HG02623 (cell line): ENCODE results near the gene SEMA6D.
A peak's percentile ranks its signal among the peaks of the same experiment; 100 is the strongest.

Experiments used
- ATAC-seq: cut with Tn5 transposase; IDR thresholded peaks from one replicate; pipeline ENCODE4 v1.9.1; 2021; ENCODE audit warnings: moderate library complexity; ENCODE audit not compliant: unreplicated experiment

SEMA6D gene

DNA sequence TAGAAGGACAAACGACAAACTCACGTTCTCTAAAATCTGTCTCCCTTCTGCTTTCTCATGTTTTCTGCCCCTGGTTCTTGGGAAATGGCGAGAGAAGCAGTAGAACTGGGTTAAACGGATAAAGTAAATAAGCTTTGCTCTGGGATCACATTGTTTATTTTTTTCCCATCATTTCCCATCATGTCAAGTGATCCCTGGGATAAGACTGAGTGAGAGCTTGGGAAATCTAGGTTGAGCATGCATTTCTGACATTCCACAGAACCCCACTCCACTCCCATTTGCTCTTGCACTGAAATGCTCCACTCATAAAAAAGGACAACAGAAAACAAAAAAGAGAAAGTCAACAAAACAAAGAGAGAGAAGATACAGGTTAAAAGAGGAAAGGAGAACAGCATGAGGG is 69.1 kb downstream of the SEMA6D start:
- ATAC-seq = no peak

DNA sequence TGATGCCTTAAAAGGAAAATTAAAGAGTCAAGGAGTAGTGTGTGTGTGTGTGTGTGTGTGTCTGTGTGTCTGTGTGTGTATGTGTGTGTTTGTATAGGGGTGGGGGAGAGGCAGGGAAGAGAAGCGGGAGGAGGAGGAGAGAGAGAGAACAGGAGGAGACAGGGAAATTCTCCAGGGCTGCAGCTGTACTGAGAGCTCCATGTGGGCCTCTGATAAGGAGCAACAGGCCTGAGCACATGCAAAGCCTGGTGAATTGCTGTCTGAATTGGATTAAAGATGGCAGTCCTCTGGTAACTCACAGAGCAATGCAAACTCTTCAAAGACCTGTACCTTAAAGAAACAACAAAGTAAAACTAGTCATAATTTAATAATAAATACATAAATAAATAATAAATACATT is 70.6 kb downstream of the SEMA6D start:
- no peak for ATAC-seq

DNA sequence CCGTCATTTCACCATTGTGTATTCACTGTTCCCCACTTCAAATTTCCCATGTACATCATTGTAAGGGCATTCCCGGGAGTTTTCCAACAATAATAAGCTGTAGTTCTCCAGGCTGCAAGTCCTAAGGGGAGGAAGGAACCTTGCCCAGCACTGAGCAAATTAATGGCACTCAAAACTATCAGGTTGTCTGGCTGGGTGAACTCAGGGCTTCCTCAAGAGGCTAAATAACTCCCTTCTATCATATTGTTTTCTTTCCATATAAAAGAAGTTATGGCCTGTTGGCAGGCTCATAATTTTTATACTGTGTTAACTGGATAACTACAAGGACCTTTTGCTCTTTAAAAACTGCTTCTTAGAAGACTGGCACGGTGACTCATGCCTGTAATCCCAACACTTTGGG is 71.4 kb downstream of the SEMA6D start:
- ATAC-seq = no peak

DNA sequence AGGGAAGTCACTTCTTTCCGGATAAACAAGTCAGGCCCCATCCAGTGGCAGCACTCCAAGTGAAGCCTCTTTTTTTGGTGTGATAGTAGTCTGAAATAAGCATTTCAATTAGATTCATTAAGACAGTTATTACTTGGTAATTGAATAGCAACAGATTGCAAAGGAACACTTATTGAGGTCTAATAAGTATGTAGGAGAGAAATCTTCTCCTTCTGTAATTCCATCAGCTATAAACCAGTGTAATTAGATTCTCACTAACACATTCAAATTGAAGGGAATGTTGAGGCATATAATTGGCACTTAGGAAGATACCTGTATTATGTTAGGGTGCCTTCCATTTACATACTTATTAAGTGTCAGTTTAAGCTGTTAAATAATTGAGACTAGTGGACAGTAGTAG is 73.9 kb downstream of the SEMA6D start:
- no peak for ATAC-seq

DNA sequence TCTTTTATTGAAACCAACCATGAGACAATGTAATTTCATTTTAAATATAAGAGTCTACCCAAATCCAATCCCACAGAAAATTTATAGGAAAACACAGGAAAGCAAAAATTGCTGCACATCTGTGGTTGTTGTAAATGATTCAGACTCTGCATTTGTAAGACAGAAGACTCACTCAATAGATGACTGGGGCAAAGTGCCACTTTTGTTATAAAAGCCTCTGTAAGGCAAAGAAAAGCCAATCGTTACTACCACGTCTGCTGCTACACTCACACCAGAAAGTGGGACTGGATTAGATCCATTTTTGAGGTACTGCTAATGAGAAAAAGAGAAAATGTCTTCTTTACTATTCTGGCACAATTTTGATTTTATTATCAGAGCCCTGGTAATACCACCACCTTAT is 74.9 kb downstream of the SEMA6D start:
- ATAC-seq = no peak

DNA sequence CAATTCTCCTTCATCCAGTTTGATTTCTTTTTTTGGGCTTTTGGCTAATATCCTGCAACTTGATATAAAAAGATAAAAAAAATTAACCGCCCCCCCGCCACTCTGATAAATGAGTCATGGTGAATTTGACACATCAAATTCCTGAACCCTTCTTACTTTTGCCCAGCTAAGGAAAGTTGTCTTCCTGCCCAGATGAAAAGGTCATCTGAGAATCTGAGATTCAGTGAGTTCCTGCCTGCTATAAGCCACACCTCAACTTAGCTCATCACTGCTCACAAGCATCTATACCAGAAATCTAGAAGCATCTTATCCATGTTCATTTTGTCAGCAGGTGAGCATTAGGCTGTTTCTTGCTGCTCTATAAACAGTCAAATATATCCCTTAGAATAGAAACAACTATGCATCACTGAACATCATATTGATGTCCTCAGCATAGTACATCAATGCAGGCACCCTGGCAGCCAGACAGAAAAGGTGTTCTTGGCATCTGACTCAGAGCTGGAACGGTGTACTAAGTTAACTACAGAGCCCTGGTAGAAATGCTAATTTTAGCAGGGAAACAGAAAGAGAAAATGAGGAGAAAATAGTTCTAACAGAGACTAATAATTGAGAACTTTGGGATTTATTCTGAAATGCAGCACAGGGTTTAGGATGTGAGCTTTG is 77.1 kb downstream of the SEMA6D start:
- ATAC-seq = no peak

DNA sequence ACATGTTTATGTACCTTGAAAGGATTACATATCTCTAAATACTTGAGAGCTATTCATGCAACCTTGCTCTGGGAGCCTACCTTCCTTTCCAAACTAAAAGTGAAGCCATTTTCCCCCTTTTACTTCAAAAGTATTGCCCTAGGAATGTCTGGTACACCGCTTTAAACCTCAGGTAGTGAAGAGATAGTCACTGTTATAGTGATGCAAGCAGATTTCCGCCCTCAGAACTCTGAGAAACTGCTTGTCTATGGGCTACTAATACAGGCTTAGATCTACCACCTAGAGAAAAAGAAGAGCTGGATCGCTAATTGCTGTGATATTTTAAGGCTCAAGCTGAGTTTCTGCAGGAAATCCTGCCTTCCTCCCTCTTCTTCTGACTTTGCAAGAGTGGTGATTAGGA is 78.6 kb downstream of the SEMA6D start:
- no peak for ATAC-seq

DNA sequence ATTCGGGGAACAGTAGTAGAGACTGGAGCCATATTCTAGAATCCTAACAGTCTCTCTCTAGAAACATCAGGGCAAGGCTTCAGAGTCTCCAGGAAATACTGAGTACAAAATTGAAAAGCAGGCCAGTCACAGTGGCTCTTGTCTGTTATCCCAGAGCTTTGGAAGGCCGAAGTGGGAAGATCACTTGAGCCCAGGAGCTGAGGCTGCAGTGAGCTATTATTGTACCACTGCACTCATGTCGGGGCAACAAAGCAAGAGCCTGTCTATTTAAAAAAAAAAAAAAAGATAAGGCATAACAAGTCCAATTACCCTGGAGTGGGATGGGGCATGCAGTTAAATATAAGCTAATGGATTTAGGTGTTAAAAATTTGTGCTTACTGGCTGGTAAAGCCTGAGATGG is 79.0 kb downstream of the SEMA6D start:
- no peak for ATAC-seq

DNA sequence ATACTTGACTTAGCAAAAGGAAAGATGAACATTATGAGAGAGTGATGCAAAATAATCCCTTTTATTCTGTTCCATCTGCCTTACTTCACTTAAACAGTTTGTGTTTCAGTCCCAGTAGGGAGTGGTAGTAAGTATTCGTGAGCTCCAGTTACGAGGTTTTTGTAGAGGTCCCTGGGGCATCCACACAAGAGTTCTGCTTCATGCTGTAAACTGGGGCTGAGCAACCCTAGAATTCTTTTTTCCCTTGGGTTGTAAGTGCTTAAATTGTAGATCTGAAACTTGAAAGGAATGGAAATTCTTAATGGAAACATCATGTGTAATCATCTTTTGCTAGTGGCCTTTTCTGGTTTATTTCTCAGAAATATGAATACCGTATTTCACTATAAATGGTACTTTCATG is 79.5 kb downstream of the SEMA6D start:
- no peak for ATAC-seq

DNA sequence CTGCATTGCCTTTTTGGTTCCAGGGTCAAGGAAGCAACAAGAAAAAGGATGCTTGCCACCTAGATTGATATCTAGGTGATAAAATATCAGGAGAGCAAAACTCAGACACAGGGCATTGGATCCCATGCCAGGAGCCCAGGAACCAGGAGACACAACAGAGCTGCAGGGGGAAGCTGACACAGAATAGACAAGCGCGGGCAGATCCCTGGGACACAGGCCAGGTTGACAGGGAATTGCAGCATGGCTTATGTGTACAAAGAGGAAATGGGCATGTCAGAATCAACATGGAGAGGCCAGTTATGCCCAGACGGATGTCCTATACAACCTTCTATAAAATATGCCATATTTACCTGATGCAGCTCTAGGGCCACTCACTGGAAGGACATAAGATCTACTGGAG is 84.2 kb downstream of the SEMA6D start:
- no peak for ATAC-seq

DNA sequence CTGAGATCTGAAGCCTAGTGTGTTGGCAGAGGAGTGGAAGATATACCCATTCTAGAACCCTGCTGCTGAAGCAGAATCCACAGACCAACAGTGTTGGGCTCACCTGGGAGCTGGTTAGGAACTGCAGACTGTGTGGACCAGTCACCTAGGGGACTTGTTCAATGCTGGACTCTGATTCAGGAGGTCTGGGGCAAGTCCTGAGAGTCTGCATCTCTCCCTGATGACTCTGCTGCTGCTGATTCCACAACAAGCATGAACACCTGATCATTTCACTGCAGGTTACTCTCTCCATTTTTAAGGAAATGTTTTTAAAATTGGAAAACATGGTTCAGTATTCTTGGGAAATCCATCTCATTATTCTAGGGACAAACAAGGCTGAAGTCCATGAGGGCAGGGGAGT is 84.9 kb downstream of the SEMA6D start:
- ATAC-seq = no peak

DNA sequence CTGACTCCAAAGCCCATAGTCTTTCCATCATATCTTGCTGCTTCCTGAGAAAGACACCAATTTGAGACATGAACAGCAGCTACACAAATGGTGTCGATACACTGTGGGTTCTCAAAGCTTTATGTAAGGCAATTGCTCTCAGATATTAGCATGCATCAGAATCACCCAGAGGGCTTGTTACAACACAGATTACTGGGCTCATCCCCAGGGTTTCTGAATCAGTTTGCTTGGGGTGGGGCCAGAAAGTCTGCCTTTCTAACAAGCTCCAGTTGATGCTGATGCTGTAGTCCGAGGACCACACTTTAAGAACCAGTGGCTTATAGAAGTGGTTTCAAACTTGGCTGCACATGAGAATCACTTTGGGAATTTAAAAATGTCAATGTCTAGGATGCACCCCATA is 86.5 kb downstream of the SEMA6D start:
- no peak for ATAC-seq

DNA sequence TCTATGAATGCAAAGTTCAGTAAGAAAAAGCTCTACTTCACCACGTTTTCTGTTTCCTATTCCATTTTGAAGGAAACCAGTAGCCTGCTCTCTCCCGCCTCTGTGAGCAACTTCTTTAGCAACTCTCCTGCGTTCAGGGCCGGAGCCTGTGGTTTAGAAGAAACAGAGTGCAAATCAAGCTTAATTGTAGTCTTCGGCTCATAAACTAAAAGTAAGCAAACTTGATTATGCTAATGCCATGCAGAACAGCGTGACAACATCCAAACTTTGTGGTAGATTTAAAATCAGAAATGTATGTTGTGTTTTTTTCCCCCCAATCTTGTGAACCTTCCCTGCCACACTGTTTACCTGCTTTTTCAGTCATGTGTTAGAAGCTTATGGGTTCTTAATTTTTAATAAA is 87.4 kb downstream of the SEMA6D start:
- no peak for ATAC-seq

DNA sequence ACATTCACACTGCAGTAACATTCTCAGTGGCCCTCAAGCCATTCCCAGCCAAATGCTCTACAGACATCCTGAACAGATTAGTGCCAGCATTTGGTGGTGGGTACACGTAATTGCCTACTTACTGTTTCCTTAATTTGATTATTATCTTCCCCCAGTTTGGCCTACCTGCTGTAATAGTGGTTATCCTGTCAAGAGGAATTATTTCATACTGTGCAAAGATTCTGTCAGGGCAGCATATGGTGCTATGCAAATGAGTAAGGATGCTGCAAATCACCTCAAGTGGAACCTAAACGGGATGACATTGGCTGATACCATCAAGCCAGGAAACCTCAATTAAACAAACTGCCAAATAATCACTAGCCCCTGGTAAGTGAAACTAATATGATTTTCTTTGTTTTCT is 88.7 kb downstream of the SEMA6D start:
- ATAC-seq = no peak

DNA sequence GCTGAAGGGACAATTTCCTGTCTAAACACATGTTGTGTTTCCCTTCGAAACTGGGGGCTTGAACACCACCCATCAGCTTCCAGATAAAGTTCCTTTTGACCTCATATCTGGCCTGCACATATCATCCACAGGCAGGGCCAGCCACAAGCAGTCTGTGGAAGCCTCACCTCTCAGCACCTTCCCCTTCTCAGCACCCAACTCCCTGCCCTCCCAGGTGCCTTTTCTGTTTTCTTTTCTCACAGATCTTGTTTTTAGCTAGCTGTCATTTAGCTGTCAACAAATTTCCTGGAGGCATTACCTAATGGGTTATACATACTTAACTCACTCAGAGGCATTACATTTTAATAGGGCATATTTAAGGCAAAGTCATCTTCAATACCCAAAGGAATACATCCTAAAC is 93.9 kb downstream of the SEMA6D start:
- no peak for ATAC-seq

DNA sequence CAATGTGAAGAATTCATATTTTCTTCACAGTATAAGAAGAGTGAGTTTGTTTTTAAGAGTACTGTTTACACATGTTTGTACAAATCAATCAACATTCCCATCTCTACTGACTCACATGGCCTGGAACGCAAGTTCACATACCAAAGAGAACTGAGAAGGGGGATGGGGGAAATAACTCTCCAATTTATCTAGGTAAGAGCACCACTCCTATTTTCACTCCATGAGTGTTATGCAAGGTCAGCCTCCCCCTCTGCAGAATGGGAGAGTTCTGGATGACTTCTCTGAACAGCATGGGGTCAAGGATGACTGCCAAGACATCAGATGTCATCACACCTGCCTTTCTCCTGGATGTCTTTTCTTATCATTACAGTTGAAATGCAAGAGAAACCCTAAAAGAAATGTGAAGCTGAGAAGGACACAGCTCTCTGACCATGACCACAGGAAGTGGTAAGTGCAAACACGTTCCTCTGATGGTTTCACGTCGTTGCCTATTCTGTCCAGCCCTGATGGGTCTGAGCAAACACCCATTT is 95.2 kb downstream of the SEMA6D start:
- ATAC-seq = peak; percentile 47

DNA sequence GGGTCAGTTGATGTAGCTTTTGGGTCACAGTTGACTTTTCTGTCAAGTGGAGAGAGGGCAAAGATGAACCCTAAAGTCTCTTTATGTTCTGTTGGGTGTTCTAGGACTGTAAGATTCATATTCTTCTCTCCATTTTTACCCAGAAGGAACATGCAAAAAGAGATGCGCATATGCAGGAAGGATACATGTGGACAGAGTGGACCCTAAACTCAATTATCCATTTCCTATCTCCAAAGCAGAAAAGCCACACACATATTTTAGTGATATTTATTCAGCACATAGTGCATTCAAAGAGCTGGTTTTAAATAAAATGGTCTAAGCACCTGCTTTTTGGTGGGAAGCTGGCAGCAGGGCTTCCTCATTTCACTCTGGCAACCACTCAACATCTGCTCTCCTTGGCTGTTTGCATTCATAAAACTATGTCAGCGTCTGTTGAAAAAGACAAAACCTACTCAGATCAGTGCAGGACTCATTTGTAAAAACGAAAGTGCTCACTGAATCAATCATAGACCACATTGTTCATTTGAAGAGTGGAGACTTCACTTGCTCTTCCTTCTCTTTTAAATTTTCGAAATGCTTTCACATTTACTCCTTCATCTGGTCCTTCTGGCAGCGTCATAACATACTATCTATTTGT is 96.6 kb downstream of the SEMA6D start:
- peak; percentile 91 for ATAC-seq

DNA sequence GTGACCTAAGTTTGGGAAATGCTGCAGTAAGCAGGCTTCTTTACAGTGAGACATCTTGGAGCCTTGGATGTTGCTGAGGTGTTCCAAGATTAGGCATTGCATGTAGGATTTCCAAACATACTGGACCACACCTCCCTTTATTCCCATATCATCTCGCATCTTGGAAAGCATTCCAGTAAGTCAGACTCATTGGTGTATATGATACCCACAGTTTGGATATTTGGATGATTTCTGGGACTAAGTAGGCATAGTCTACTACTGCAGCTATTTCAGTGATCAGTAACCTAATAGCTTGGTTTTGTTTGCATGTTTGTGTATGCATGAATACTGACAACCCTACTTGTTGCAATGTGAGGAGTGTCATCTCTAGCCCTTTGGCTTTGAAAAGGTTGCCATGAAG is 97.3 kb downstream of the SEMA6D start:
- no peak for ATAC-seq

DNA sequence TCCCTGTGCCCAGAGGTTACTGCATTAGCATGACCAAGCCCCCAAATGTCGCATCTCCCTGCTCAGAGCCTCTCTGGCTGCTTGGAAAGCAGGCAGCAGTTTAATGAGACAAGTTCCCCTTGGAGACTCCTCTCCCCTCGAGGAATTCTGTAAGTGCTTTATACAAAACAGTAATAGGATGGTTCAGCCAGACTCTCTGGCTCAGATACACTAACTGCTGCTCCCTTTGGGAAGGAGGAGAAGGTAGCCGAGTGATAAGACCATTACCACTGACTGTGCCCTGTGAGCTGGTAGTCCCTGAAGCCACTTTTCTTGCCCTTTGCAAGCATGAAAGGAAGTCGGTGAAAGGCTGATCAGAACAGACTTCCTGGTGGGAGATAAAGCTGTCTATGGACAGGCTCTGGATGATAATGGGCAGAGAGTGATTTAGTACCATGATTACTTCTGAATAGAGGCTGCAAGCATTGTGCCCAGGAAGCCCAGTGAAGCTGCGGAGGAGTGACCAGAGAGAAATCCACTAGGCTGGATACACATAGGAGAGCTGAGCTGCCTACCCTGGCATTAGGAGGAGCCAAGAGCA is 100.8 kb downstream of the SEMA6D start:
- no peak for ATAC-seq

DNA sequence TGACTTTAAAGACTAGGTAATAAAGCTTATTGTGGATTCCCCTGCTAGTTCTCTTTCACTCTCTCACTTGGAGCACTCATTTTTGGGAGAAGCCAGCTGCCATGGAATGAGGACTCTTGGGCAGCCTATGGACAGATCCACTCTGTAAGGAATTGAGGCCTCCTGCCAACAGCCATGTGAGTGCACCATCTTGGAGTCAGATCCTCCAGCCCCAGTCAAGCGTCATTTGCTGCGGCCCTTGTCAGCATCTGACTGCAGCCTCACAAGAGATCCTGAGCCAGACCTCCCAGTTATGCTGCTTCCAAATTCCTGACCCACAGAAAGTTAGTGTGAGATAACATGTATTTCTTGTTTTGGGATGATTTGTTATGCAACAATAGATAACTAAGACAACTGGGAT is 101.9 kb downstream of the SEMA6D start:
- ATAC-seq = no peak

DNA sequence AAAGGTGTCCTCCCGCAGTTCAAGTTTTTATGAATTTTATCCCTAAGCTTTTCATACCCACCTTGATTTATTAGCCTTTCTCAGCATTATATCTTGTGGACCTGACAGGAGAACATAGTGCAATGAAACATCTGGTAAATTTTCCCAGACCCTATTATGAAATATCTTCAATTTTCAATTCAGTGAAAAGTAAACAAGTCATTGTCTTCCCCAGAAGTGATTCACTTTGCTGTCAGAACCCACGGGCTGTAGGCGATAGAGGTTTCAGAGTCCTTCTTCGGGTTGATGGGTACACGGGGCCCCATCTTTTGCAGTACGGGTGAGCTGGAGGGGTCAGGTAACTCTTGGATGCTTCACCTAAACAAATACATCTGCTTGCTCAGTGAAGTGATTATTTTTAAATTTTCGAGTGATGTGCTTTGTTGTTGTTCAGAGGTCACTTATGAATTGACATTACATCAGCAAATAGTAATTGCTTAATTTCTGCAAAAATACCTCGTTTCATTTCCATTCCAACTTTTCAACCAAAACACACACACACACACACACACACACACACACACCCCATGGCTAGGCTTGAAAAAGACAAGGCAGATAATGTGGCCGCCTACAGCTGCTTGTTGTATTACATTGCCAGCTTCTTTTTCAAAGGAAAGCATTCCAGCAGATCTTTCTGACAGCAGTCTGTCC is 102.9 kb downstream of the SEMA6D start:
- ATAC-seq = no peak

DNA sequence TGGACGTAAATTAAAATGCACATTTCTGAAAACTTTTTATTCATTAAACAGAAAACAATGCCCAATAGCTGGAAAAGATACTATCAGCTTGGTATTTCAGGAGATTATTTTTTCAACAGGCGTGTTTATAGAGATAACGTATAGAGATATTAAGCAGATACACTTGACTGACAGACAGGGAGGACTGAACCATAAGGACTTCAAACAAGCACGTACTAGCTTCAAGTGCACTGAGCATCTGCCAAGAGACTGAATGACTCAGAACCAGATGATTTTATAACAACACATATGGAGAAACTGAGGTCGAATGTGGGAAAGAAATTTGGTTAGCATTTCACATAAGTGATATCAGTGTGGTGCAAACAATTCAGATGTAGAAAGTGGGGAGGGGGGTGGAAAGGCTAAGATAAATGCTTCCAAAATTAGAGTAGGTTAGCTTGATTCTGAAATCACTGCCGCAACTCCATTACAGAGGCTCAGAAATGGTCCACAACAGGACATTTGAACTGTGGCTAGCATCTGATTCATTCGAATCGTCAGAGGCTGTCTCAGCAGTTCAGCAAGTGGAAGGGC is 103.5 kb downstream of the SEMA6D start:
- no peak for ATAC-seq
